DOHH2 (cell line): Measurements from ENCODE around the gene LAMC1.

Experiments used
- CTCF ChIP-seq: fragments of 200-600 bp; sonication (generic); IDR thresholded peaks from one replicate; pipeline ENCODE4 v1.5.1; 2014; ENCODE audit warnings: antibody characterized with exemption, mild to moderate bottlenecking, low read depth, low read length; ENCODE audit not compliant: poor library complexity, severe bottlenecking
- EZH2phosphoT487 ChIP-seq: fragments of 200-600 bp; sonication (generic); IDR thresholded peaks from 2 replicates; pipeline ENCODE4 v1.6.1; 2017; ENCODE audit warnings: borderline replicate concordance, mild to moderate bottlenecking, antibody characterized with exemption, low read length, moderate library complexity, mixed read lengths

- TF ChIP-seq EZH2phosphoT487 (no peak), CTCF (no peak)
These were observed 102.8 kb downstream of the LAMC1 start for GRCh38 chr1:183126000-183126366.
